Endothelial cell (in vitro differentiated cells): ENCODE data around the gene STAT5A. TPM values are rescaled to one million over a fixed set of nuclear protein-coding genes. Genes with fewer than 3 reads are reported as not detected.

Experiments
- DNase-seq: peaks from one replicate; pipeline ENCODE4 v3.0.0; 2021; ENCODE audit warnings: low spot score
- H3K27ac Mint-ChIP-seq: one replicate; pipeline ENCODE4 v1.8.0; 2021; ENCODE audit warnings: mixed read lengths, inconsistent platforms; ENCODE audit not compliant: unreplicated experiment
- H3K27me3 Mint-ChIP-seq: one replicate; pipeline ENCODE4 v1.8.0; 2021; ENCODE audit warnings: mild to moderate bottlenecking, moderate library complexity, mixed read lengths, inconsistent platforms; ENCODE audit not compliant: unreplicated experiment
- H3K36me3 Mint-ChIP-seq: one replicate; pipeline ENCODE4 v1.8.0; 2021; ENCODE audit warnings: mild to moderate bottlenecking, low read depth, mixed read lengths, inconsistent platforms; ENCODE audit not compliant: unreplicated experiment
- H3K4me1 Mint-ChIP-seq: one replicate; pipeline ENCODE4 v1.8.0; 2021; ENCODE audit warnings: mild to moderate bottlenecking, mixed read lengths, inconsistent platforms; ENCODE audit not compliant: unreplicated experiment
- H3K4me3 Mint-ChIP-seq: one replicate; pipeline ENCODE4 v1.8.0; 2021; ENCODE audit warnings: mild to moderate bottlenecking, mixed read lengths, inconsistent platforms; ENCODE audit not compliant: unreplicated experiment
- H3K9me3 Mint-ChIP-seq: one replicate; pipeline ENCODE4 v1.8.0; 2021; ENCODE audit warnings: mixed read lengths, inconsistent platforms; ENCODE audit not compliant: unreplicated experiment
- CTCF ChIP-seq: fragments of 200-600 bp; sonication (generic); IDR thresholded peaks from one replicate; pipeline ENCODE4 v1.5.0; 2021; ENCODE audit warnings: antibody characterized with exemption; ENCODE audit not compliant: unreplicated experiment
- total RNA-seq: library from RNA; stranded (reverse); fragmentation: NEBNext Ultra II Directional; extraction: Animal tissue kit (Norgen Biotek cat#: 25700); gene quantifications from one replicate; pipeline ENCODE4 v1.2.1, GENCODE V29; 2021; ENCODE audit not compliant: unreplicated experiment

STAT5A gene
- total RNA-seq, 1 donor from 2014 or later, result 67.2 TPM

- Mint-ChIP-seq H3K9me3 (no peaks in the 10 kb centered on the region), H3K27me3 (peaks cover 6% of the 10 kb centered on the region), H3K36me3 (peaks cover 5% of the 10 kb centered on the region), H3K4me1 (peaks cover 31% of the 10 kb centered on the region), H3K4me3 (no peak overlapping the region), H3K27ac (no peak overlapping the region)
- no peak for TF ChIP-seq CTCF
- no peak for DNase-seq
Observed at GRCh38 chr17:42283241-42284023, 4.9 kb upstream of the STAT5A start.

GRCh38 chr17:42284024-42284369 lies 4.3 kb upstream of the STAT5A start:
- H3K36me3 Mint-ChIP-seq, result peaks cover 5% of the 10 kb centered on the region
- no peak overlapping the region for H3K4me3 Mint-ChIP-seq
- H3K9me3 Mint-ChIP-seq, result no peaks in the 10 kb centered on the region
- no peak overlapping the region for H3K27ac Mint-ChIP-seq
- no peak for DNase-seq
- H3K27me3 Mint-ChIP-seq, result peaks cover 6% of the 10 kb centered on the region
- H3K4me1 Mint-ChIP-seq, result peaks cover 31% of the 10 kb centered on the region
- TF ChIP-seq CTCF, result no peak

- Mint-ChIP-seq H3K27me3 (peaks cover 6% of the 10 kb centered on the region), H3K4me3 (no peak overlapping the region), H3K36me3 (peaks cover 5% of the 10 kb centered on the region), H3K4me1 (peaks cover 31% of the 10 kb centered on the region), H3K9me3 (no peaks in the 10 kb centered on the region), H3K27ac (no peak overlapping the region)
- TF ChIP-seq CTCF, result no peak
- no peak for DNase-seq
Observed at GRCh38 chr17:42284566-42284965, 3.7 kb upstream of the STAT5A start.

- no peak for TF ChIP-seq CTCF
- H3K4me1 Mint-ChIP-seq, result peaks cover 37% of the 10 kb centered on the region
- DNase-seq, result no peak
- no peaks in the 10 kb centered on the region for H3K9me3 Mint-ChIP-seq
- peak overlapping the region; percentile 36 for H3K27ac Mint-ChIP-seq
- peaks cover 5% of the 10 kb centered on the region for H3K36me3 Mint-ChIP-seq
- peaks cover 9% of the 10 kb centered on the region for H3K27me3 Mint-ChIP-seq
- no peak overlapping the region for H3K4me3 Mint-ChIP-seq
Observed at GRCh38 chr17:42285346-42286050, 2.8 kb upstream of the STAT5A start.
